Measurements from ENCODE around the gene CAPN9.
"Not testable (repeated sequence)": the region's sequence is repeated elsewhere in the genome, so short reads cannot be mapped to it uniquely, and the experiment has no call there.

Gene CAPN9

GRCh38 chr1:230747127-230747730 is at the start of gene CAPN9:
Gene CAPN9, plus strand, starts transcription at chr1:230747388. Its CDS starts 109 bp downstream, at chr1:230747497.
- DNase-seq: no peak

- DNase-seq: no peak
Observed at GRCh38 chr1:230698130-230698529, 49.1 kb upstream of the CAPN9 start.

- not testable (repeated sequence) for DNase-seq
Observed at GRCh38 chr1:230698964-230699363, 48.2 kb upstream of the CAPN9 start.

GRCh38 chr1:230699716-230700115 is 47.5 kb upstream of the CAPN9 start:
- no peak for DNase-seq

- no peak for DNase-seq
Observed at GRCh38 chr1:230700132-230700531, 47.1 kb upstream of the CAPN9 start.

- no peak for DNase-seq
Observed at GRCh38 chr1:230701434-230701833, 45.8 kb upstream of the CAPN9 start.

GRCh38 chr1:230701895-230702768 is 45.1 kb upstream of the CAPN9 start:
- no peak for DNase-seq

- DNase-seq: no peak
Observed at GRCh38 chr1:230702934-230703678, 44.1 kb upstream of the CAPN9 start.

DNA sequence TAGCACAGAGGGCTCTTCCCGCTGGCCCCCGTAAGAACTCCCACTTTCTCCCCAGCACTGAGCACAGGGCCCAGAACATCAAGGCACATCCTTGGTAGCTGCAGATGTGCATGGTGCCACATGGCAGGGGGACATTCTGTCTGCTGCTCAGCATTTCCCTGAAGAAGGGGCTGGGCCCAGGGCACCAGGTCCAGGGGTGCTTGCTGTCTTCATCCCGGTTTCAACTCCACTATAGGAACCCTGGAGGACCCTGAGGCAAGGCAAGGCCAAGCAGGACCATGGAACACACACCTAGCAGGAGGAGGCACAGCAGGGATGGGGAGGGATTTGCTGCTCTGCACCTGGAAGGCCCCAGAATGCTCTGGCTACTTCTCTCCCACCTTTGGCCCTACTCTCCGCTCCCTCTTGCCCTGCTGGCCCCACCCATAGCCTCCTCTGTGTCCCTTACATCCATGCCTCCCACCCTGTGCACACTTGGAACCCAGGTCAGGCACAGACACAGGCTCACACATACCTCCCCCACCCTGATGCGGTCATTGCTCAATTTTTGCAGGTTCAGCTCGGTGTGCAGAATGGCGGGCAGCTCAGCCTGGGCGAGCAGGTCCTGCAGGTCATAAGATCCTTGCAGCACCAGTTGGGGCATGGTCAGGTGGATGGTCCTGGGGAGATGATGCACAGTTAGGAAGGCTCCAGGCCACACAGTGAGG is 43.4 kb upstream of the CAPN9 start:
- no peak for DNase-seq

DNA sequence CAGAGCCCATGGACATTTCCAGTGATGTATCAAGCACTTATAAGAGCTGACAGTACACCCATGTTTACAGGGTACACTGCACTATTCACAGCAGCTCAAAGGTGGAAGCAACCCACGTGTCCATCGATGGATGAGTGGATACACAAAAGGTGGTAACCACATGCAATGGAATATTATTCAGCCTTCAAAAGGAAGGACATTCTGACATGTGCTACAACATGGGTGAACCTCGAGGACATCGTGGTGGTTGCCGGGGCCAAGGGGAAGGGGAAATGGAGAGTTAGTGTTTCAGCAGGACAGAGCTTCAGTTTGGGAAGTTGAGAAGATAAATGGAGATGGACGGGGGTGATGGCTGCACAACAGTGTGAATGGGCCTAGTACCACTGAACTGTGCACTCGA is 42.4 kb upstream of the CAPN9 start:
- no peak for DNase-seq

- no peak for DNase-seq
Observed at GRCh38 chr1:230705289-230706019, 41.7 kb upstream of the CAPN9 start.

- no peak for DNase-seq
Observed at GRCh38 chr1:230706020-230706699, 41.0 kb upstream of the CAPN9 start.

DNA sequence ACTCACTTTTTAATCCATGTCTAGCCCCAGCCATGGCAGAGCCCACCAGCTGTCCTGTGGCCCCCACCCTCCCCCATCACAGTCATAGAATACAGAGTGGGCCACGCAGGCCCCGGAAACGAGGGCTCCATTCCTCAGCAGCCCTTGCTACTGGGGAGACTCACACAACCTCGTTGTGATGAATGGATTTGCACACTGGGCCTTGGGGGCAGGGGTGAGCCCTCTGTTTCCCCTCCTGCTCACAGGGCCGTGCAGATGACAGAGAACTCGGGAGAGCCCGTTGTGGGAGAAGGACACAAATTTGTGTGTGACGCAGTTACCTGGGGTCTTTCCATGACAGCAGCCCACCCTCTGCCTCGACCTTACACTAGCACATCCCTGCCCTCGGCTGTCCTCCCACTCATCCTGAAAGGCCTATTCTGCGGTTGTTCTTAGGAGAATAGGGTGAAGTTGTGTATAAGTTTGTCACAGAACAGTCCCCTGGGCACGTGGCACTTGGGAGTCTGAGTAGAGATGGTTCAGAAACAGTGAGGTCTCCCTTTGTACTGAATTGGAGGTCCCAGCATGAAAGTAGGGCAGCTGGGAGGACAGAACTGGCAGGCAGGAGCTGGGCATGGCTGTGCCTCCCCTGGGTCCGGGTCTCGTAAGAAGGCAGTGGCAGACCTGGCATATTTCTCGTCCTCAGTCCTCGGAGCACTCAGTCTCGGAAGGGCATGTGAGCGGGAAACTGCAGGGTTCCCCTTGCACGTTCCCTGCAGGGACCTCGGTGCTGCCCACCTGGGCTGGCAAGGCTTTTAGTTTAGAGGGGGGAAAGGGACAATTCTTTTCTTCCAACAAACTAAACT is 40.1 kb upstream of the CAPN9 start:
- no peak for DNase-seq

- DNase-seq: no peak
Observed at GRCh38 chr1:230707732-230708630, 39.2 kb upstream of the CAPN9 start.

DNA sequence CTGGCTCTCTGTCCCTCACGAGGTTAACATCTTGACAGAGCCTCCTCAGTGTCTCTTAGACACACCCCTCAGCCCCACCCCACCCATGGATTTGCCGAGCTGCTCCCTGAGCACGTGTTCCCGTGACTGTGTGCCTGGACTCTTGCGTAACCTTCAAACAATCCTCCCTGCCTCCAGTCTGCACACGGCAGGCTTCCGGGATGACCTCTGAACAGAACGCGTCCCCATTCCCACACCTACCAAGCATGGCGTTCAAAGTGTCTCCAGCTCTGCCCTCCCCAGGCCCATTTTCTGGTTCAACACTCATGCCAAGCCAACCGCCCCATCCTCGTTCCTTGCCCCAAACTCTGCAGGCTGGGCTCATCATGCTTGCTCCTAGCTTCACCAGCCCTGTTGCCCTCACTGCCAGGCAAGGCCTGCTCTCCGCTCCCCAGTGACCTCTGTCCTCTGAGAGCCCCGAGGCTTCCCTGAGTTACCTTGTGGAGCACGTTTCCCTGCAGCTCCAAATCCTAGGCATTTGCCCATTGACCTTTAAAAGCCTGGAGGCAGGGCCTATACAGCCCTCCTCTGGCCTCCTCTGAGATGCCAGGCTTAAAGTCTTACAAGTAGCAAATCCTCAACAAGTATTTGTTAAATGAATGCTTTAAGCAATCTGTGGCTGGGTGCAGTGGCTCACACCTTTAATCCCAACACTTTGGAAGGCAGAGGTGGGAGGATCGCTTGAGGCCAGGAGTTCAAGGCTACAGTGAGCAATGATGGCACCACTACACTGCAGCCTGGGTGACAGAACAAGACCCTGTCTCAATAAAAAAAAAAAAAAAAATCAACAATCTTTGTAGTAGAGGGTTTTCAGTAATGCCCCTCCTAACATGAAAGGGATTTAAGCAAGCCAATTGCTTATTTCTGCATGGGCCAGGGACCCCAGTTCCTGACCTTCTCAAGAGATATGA is 38.3 kb upstream of the CAPN9 start:
- no peak for DNase-seq

DNA sequence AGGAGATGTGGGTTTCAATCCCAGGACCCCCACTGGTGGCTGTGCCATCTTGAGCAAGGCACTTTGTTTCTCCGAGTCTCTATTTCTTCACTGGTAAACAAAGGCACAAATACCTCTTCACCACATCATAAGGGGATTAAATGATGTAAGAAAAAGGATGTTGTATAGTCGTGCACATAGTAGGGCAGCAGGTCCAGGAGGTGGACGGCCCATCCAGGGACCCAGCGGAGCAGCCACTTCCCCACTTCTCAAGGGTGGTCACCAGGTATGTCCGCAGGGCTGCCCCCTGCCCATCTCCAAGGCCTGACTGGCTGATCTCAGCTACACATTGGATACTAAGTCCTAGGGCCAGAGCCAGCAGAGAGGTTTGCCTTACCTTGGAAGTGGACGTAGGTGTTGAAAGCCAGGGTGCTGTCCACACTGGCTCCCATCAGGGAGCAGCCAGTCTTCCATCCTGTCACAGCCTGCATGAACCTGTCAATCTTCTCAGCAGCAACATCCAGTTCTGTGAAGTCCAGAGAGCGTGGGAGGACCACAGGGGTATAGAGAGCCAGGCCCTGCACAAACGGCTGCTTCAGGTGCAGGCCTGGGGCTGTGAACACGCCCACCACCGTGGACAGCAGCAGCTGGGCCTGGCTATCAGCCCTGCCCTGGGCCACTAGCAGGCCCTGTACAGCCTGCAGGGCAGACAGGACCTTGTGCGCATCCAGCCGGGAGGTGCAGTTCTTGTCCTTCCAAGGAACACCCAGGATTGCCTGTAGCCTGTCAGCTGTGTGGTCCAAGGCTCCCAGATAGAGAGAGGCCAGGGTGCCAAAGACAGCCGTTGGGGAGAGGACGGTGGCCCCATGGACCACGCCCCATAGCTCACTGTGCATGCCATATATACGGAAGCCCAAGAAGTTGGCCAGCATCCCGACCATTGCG is 37.3 kb upstream of the CAPN9 start:
- no peak for DNase-seq

DNA sequence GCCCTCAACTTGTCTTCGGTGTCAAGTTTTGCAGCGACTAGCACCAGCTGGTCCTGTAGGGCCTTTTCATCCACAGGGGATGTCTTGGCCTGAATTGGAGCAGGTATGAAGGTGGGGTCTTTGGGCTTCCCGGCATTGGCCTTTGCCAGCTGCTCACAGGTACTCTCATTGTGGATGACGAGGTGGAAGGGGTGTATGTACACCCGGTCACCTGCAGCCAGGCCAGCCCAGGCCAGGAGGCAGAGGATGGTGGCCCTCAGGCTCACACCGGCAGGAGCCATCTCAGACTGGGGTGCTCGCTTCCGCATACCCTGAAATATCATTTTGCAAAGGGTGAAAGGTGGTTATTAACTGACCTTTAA is 36.7 kb upstream of the CAPN9 start:
- DNase-seq: no peak

Data from GDM1 (cell line).